ENCODE results near the gene SRSF11. TPM values are rescaled to one million over a fixed set of nuclear protein-coding genes. Genes with fewer than 3 reads are reported as not detected.

Gene SRSF11
- polyA plus RNA-seq, 1 experiment: 229 TPM

DNA sequence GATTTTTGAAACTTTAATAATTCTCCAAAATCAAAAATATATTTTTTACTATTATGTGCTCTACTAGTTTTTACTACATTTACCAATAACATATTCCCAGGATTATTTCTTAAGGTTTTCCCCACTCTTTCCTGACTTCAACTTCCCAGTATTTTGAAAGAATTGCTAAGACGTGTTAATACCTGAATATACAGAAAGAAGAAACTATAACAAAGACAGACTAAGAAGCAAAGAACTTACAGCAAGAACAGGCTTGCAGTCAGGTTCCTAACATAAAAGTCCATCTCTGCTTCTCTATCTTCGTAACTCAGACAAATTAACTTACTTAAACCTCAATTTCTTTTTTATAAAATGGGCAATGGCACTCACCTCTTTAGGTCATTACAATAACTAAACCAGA is 63.2 kb downstream of the SRSF11 start:
- no peaks in the 10 kb centered on the region for H3K27me3 ChIP-seq (ENCODE audit: control insufficient read depth, insufficient read depth, low read length)
- ChIA-PET CTCF (no interaction called here), POLR2A (no interaction called here)
- no peak for DNase-seq (ENCODE audit: low read depth)
- no peaks in the 10 kb centered on the region for H3K36me3 ChIP-seq (ENCODE audit: control insufficient read depth, insufficient read depth, low read length)
- H3K4me3 ChIP-seq (ENCODE audit: low read depth, low read length): no peak overlapping the region
- TF ChIP-seq, protein P1, sequence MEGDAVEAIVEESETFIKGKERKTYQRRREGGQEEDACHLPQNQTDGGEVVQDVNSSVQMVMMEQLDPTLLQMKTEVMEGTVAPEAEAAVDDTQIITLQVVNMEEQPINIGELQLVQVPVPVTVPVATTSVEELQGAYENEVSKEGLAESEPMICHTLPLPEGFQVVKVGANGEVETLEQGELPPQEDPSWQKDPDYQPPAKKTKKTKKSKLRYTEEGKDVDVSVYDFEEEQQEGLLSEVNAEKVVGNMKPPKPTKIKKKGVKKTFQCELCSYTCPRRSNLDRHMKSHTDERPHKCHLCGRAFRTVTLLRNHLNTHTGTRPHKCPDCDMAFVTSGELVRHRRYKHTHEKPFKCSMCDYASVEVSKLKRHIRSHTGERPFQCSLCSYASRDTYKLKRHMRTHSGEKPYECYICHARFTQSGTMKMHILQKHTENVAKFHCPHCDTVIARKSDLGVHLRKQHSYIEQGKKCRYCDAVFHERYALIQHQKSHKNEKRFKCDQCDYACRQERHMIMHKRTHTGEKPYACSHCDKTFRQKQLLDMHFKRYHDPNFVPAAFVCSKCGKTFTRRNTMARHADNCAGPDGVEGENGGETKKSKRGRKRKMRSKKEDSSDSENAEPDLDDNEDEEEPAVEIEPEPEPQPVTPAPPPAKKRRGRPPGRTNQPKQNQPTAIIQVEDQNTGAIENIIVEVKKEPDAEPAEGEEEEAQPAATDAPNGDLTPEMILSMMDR (IDR thresholded peaks at IDR 0.05; ENCODE audit: insufficient read depth, low read depth, low read length): no peak

DNA sequence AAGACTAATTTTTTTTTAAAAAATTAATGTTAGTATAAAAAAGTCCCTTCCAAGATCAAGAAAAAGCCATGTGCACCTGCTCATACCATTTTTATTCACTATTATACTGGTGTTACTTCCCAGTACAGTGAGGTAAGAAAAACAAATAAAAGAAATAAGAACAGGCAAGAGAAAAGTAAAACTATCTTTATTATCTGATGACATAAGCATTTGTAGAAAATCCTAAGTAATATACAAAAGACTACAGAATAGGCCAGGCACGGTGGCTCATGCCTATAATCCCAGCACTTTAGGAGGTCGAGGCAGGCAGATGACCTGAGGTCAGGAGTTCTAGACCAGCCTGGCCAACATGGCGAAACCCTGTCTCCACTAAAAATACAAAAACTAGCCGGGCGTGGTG is 65.3 kb downstream of the SRSF11 start:
- TF ChIP-seq, protein P1 (IDR thresholded peaks at IDR 0.05; ENCODE audit: insufficient read depth, low read depth, low read length): no peak
- POLR2A ChIA-PET: no interaction called here
- CTCF ChIA-PET: interaction anchor here (1.3 kb wide), 1 partner anchor 68 kb away, joined by 3 read pairs; the partner anchor contains the start of gene ANKRD13C

DNA sequence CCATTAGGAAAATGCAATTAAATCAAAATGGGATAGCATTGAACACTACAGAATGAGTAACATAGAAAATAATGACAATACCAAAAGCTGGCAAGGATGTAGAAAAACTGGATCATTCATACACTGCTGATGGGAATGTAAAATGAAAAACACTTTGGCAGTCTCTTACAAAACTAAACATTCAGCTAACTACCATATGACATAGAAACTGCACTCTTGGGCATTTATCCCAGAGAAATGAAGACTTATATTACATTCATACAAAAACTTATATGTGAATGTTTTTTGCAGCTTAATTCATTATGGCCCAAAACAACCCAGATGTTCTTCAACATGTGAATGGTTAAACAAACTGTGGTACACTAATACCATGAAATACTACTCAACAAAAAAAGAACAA is 67.0 kb downstream of the SRSF11 start:
- Histone ChIP-seq H3K4me3 (ENCODE audit: low read depth, low read length) (no peak overlapping the region), H3K27me3 (ENCODE audit: control insufficient read depth, insufficient read depth, low read length) (no peaks in the 10 kb centered on the region), H3K36me3 (ENCODE audit: control insufficient read depth, insufficient read depth, low read length) (peaks cover 1% of the 10 kb centered on the region; the same call in 1 of the 2 replicates)
- ChIA-PET POLR2A (no interaction called here), CTCF (interaction anchor here (1.3 kb wide), 1 partner anchor 18 kb away, joined by 4 read pairs; no protein-coding TSS in a partner anchor)
- TF ChIP-seq, protein P1 (IDR thresholded peaks at IDR 0.05; ENCODE audit: insufficient read depth, low read depth, low read length): no peak
- no peak for DNase-seq (ENCODE audit: low read depth)

More for the DNA sequence above, 65.3 kb downstream of the SRSF11 start:
- Histone ChIP-seq H3K4me3 (ENCODE audit: low read depth, low read length) (no peak overlapping the region), H3K27me3 (ENCODE audit: control insufficient read depth, insufficient read depth, low read length) (no peaks in the 10 kb centered on the region), H3K36me3 (ENCODE audit: control insufficient read depth, insufficient read depth, low read length) (peaks cover 1% of the 10 kb centered on the region; the same call in 1 of the 2 replicates)
- DNase-seq (ENCODE audit: low read depth): no peak

DNA sequence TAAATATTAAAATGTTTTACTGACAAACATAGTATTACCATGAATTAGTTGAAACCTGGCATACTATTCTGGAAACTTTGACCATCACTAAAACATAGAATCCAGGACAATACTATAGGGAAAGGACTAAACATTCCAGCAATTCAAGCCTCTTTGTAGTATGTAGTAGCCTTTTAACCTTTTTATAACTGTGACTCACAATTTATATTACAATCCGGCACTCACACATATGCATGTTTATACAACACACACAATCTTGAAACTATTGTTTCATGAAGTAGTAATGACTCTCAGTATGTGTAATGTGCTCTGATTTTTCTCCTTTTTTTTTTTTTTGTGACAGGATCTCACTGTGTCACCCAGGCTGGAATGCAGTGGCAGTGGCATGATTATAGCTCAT is 69.0 kb downstream of the SRSF11 start:
- CTCF ChIA-PET: no interaction called here
- TF ChIP-seq, protein P1 (IDR thresholded peaks at IDR 0.05; ENCODE audit: insufficient read depth, low read depth, low read length): no peak
- H3K4me3 ChIP-seq (ENCODE audit: low read depth, low read length): no peak overlapping the region
- peaks cover 6% of the 10 kb centered on the region; the same call in 1 of the 2 replicates for H3K36me3 ChIP-seq (ENCODE audit: control insufficient read depth, insufficient read depth, low read length)
- DNase-seq (ENCODE audit: low read depth): no peak
- POLR2A ChIA-PET: no interaction called here
- no peaks in the 10 kb centered on the region for H3K27me3 ChIP-seq (ENCODE audit: control insufficient read depth, insufficient read depth, low read length)

DNA sequence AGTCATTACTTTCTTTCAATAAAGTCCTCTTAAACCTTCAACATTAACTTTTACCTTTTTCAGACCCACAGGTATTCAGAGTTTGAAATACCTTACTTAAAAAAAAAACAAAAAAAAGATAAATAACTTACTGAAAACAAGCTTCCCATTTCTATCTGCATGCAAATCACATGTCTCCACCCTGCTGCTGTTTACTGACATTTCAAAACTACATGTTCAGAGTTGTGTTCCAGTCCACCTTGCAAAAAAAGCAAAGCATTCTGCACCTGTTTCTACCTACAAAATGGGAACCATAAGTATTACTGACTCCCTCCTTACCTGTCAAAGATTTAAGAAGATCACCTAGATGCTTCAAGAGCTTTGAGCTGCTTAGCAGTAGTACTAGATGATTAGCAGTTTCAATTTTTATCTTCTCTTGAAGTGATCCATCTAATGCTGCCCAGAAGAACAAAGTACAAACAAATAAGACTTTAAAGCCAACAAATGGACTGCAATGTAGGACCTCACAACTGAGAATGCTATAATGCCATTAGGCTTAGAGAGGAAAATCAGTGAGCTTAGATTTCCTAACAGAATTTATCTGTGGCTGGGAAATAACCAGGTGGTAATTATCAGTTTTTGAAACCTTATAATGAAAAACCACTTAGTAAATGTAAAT is 72.1 kb downstream of the SRSF11 start:
- H3K36me3 ChIP-seq (ENCODE audit: control insufficient read depth, insufficient read depth, low read length): peaks cover 6% of the 10 kb centered on the region; the same call in 1 of the 2 replicates
- H3K27me3 ChIP-seq (ENCODE audit: control insufficient read depth, insufficient read depth, low read length): no peaks in the 10 kb centered on the region
- POLR2A ChIA-PET: no interaction called here
- CTCF ChIA-PET: interaction anchor here (0.5 kb wide), 1 partner anchor 56 kb away, joined by 3 read pairs; no protein-coding TSS in a partner anchor
- TF ChIP-seq, protein P1 (IDR thresholded peaks at IDR 0.05; ENCODE audit: insufficient read depth, low read depth, low read length): no peak
- DNase-seq (ENCODE audit: low read depth): no peak
- no peak overlapping the region for H3K4me3 ChIP-seq (ENCODE audit: low read depth, low read length)
